ENCODE measurements around the gene NR4A2.
"Not testable (repeated sequence)": the region's sequence is repeated elsewhere in the genome, so short reads cannot be mapped to it uniquely, and the experiment has no call there.

NR4A2 gene

DNA sequence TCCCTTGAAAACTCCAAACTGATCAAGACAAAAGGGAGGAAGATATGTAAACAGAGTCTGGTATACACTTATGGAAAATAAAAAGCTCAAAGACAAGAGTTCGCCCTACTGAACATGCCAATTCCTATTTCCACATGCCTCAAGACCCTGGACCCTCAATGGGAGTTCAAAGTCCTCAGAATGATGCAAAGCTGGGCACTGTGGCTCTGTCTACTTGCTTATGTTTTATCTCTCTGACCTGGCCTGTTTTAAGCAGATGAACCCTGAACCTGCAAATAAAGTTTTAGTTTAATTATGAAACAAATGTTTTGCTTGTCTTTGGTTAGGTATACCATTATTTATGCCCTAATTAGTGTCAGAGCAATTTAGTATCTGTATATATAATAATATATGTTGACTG lies 22.6 kb downstream of the NR4A2 start:
- in situ Hi-C loops (cut with MboI; ENCODE audit: low sequenced_read_pairs, unreplicated experiment) = no loop called here
- DNase-seq (ENCODE audit: low spot score) = no peak
- TF ChIP-seq, protein P1, sequence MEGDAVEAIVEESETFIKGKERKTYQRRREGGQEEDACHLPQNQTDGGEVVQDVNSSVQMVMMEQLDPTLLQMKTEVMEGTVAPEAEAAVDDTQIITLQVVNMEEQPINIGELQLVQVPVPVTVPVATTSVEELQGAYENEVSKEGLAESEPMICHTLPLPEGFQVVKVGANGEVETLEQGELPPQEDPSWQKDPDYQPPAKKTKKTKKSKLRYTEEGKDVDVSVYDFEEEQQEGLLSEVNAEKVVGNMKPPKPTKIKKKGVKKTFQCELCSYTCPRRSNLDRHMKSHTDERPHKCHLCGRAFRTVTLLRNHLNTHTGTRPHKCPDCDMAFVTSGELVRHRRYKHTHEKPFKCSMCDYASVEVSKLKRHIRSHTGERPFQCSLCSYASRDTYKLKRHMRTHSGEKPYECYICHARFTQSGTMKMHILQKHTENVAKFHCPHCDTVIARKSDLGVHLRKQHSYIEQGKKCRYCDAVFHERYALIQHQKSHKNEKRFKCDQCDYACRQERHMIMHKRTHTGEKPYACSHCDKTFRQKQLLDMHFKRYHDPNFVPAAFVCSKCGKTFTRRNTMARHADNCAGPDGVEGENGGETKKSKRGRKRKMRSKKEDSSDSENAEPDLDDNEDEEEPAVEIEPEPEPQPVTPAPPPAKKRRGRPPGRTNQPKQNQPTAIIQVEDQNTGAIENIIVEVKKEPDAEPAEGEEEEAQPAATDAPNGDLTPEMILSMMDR (IDR thresholded peaks at IDR 0.05; ENCODE audit: borderline replicate concordance, control extremely low read depth, extremely low read depth, insufficient read depth, missing control alignments) = no peak

DNA sequence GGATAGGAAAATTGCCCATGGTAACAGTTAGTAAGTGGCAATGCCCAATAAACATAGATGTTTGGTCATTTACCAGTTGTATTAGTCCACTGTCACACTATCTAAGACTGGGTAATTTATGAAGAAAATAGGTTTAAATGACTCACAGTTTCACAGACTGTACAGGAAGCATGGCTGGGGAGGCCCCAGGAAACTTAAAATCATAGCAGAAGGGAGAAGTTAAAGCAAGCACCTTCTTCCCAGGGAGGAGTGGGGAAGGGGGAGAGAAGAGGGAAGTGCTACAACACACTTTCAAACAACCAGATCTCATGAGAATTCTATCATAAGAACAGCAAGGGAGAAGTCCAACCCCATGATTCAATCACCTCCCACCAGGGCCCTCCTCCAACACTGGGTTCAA lies 23.4 kb downstream of the NR4A2 start:
- in situ Hi-C loops (cut with MboI; ENCODE audit: low sequenced_read_pairs, unreplicated experiment) = no loop called here
- TF ChIP-seq, protein P1 (IDR thresholded peaks at IDR 0.05; ENCODE audit: borderline replicate concordance, control extremely low read depth, extremely low read depth, insufficient read depth, missing control alignments) = no peak
- DNase-seq (ENCODE audit: low spot score) = no peak

DNA sequence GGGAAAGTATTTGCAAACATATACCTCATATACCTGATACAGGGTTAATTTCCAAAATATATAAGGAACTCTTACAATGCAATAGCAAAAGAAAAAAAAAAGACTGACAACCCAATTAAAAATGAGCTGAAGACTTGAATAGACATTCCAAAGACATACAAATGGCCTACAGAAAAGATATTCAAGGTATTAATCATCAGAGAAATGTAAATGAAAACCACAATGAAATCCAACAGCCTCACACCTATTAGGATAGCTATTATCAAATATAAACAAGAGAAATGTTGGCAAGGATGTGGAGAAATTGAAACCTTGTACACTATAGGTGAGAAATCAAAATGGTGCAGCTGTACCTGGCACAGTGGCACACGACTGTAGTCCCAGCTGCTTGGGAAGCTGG lies 25.7 kb downstream of the NR4A2 start:
- DNase-seq (ENCODE audit: low spot score) = no peak
- TF ChIP-seq, protein P1 (IDR thresholded peaks at IDR 0.05; ENCODE audit: borderline replicate concordance, control extremely low read depth, extremely low read depth, insufficient read depth, missing control alignments) = no peak
- in situ Hi-C loops (cut with MboI; ENCODE audit: low sequenced_read_pairs, unreplicated experiment) = no loop called here

DNA sequence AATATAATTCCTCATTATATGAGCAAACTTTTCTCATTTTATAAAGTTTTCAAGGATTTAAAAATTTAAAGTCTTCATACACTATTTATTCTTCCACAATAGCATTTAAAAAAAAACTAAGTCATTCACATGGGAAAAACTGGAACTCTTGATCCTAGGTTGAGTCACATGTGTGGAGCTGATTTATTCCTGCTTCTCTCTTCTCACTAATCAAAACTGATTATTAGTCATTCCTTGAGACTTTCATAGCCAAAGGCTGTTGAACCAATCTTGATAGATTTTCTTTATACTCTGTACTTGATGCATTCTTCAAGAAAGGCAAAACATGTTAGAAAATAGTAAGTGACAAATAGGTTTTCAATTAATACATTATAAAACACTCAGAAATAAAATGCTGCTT lies 27.4 kb downstream of the NR4A2 start:
- DNase-seq (ENCODE audit: low spot score) = no peak
- TF ChIP-seq, protein P1 (IDR thresholded peaks at IDR 0.05; ENCODE audit: borderline replicate concordance, control extremely low read depth, extremely low read depth, insufficient read depth, missing control alignments) = no peak
- in situ Hi-C loops (cut with MboI; ENCODE audit: low sequenced_read_pairs, unreplicated experiment) = no loop called here

DNA sequence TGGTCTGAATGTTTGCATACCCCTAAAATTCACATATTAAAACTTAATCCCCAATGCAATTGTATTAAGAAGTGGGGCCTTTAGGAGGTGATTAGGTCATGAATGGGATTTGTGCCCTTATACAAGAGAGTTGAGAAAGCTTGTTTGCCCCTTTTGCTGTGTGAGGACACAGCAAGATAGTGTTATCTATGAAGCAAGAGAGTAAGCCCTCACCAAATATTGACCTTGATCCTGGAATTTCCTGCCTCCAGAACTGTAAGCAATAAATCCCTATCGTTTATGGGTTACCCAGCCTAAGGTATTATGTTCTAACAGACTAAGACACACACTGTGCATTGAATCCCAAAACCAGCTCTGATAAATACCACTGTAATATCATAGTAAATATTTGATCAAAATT lies 32.2 kb downstream of the NR4A2 start:
- no peak for DNase-seq (ENCODE audit: low spot score)
- in situ Hi-C loops (cut with MboI; ENCODE audit: low sequenced_read_pairs, unreplicated experiment) = no loop called here

DNA sequence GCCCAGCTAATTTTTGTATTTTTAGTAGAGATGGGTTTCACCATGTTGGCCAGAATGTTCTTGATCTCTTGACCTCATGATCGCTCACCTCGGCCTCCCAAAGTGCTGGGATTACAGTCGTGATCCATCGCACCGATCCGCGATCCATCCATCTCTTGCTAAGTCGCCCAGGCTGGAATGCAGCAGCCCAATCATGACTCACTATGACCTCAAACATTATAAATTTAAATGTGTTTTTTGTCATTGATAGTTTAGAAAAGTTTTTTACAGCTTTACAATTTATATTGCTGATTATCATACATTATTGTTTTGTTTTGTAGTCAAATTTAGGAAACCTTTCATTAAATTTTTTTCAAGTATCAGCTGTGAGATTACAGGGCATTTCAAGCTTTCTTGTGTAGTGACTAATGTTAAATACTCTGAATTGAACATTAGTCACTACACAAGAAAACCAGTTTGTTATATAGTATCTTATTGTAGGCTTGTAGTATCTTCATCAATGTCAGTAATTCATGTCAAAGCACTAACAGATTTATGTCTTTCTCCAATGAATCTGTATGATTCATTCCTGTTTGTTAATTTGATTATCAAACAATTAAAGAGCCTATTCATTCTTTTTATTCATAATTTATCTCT lies 37.5 kb downstream of the NR4A2 start:
- TF ChIP-seq, protein P1 (IDR thresholded peaks at IDR 0.05; ENCODE audit: borderline replicate concordance, control extremely low read depth, extremely low read depth, insufficient read depth, missing control alignments) = no peak
- no peak for DNase-seq (ENCODE audit: low spot score)
- in situ Hi-C loops (cut with MboI; ENCODE audit: low sequenced_read_pairs, unreplicated experiment) = no loop called here

More for the DNA sequence above, 32.2 kb downstream of the NR4A2 start:
- TF ChIP-seq, protein P1 (IDR thresholded peaks at IDR 0.05; ENCODE audit: borderline replicate concordance, control extremely low read depth, extremely low read depth, insufficient read depth, missing control alignments) = no peak

DNA sequence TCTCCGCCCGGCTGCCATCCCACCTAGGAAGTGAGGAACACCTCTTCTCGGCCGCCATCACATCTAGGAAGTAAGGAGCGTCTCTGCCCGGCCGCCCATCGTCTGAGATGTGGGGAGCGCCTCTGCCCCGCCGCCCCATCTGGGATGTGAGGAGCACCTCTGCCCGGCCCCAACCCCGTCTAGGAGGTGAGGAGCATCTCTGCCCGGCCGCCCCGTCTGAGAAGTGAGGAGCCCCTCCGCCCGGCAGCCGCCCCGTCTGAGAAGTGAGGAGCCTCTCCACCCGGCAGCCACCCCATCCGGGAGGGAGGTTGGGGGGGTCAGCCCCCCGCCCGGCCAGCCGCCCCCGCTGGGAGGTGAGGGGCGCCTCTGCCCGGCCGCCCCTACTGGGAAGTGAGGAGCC lies 39.1 kb downstream of the NR4A2 start:
- DNase-seq (ENCODE audit: low spot score); in situ Hi-C loops (cut with MboI; ENCODE audit: low sequenced_read_pairs, unreplicated experiment): not testable (repeated sequence)

Measured in GM13976 (cell line).